Activated naive CD8-positive, alpha-beta T cell (primary cell): ENCODE measurements around the gene CCDC3.

ENCODE experiments used
- H3K27ac Mint-ChIP-seq: one replicate; pipeline ENCODE4 v1.8.0; 2021; ENCODE audit warnings: mixed read lengths
- H3K27me3 Mint-ChIP-seq: one replicate; pipeline ENCODE4 v1.8.0; 2021; ENCODE audit warnings: mixed read lengths
- H3K36me3 Mint-ChIP-seq: one replicate; pipeline ENCODE4 v1.8.0; 2021; ENCODE audit warnings: mixed read lengths
- H3K4me1 Mint-ChIP-seq: one replicate; pipeline ENCODE4 v1.8.0; 2021; ENCODE audit warnings: low read depth, mixed read lengths
- H3K4me3 Mint-ChIP-seq: one replicate; pipeline ENCODE4 v1.8.0; 2021; ENCODE audit warnings: mild to moderate bottlenecking, mixed read lengths
- H3K9me3 Mint-ChIP-seq: one replicate; pipeline ENCODE4 v1.8.0; 2021; ENCODE audit warnings: low read depth, mixed read lengths

The CCDC3 gene

GRCh38 chr10:12980713-12981306 lies 20.7 kb downstream of the CCDC3 start:
- peaks cover 12% of the 10 kb centered on the region for H3K27me3 Mint-ChIP-seq
- no peaks in the 10 kb centered on the region for H3K4me1 Mint-ChIP-seq
- no peak overlapping the region for H3K4me3 Mint-ChIP-seq
- no peaks in the 10 kb centered on the region for H3K36me3 Mint-ChIP-seq
- peaks cover 5% of the 10 kb centered on the region for H3K9me3 Mint-ChIP-seq
- no peak overlapping the region for H3K27ac Mint-ChIP-seq

- Mint-ChIP-seq H3K27me3 (peaks cover 12% of the 10 kb centered on the region), H3K4me3 (no peak overlapping the region), H3K4me1 (no peaks in the 10 kb centered on the region), H3K9me3 (peaks cover 5% of the 10 kb centered on the region), H3K27ac (no peak overlapping the region), H3K36me3 (no peaks in the 10 kb centered on the region)
Observed at GRCh38 chr10:12980102-12980661, 21.3 kb downstream of the CCDC3 start.

GRCh38 chr10:12978891-12979290 lies 22.6 kb downstream of the CCDC3 start:
- no peak overlapping the region for H3K27ac Mint-ChIP-seq
- no peak overlapping the region for H3K4me3 Mint-ChIP-seq
- peaks cover 12% of the 10 kb centered on the region for H3K27me3 Mint-ChIP-seq
- H3K36me3 Mint-ChIP-seq: no peaks in the 10 kb centered on the region
- no peaks in the 10 kb centered on the region for H3K9me3 Mint-ChIP-seq
- H3K4me1 Mint-ChIP-seq: no peaks in the 10 kb centered on the region

- Mint-ChIP-seq H3K9me3 (no peaks in the 10 kb centered on the region), H3K4me1 (no peaks in the 10 kb centered on the region), H3K27me3 (peaks cover 12% of the 10 kb centered on the region), H3K36me3 (no peaks in the 10 kb centered on the region), H3K4me3 (no peak overlapping the region), H3K27ac (no peak overlapping the region)
Observed at GRCh38 chr10:12975906-12976305, 25.6 kb downstream of the CCDC3 start.

- Mint-ChIP-seq H3K4me1 (no peaks in the 10 kb centered on the region), H3K4me3 (no peak overlapping the region), H3K27me3 (peaks cover 8% of the 10 kb centered on the region)
Observed at GRCh38 chr10:12975266-12975665, 26.2 kb downstream of the CCDC3 start.

GRCh38 chr10:12974491-12975199 lies 26.9 kb downstream of the CCDC3 start:
- no peak overlapping the region for H3K27ac Mint-ChIP-seq
- no peak overlapping the region for H3K4me3 Mint-ChIP-seq
- H3K9me3 Mint-ChIP-seq: no peaks in the 10 kb centered on the region
- H3K4me1 Mint-ChIP-seq: no peaks in the 10 kb centered on the region
- H3K36me3 Mint-ChIP-seq: no peaks in the 10 kb centered on the region
- peaks cover 4% of the 10 kb centered on the region for H3K27me3 Mint-ChIP-seq

More at GRCh38 chr10:12975266-12975665, 26.2 kb downstream of the CCDC3 start:
- Mint-ChIP-seq H3K9me3 (no peaks in the 10 kb centered on the region), H3K36me3 (no peaks in the 10 kb centered on the region), H3K27ac (no peak overlapping the region)

- H3K36me3 Mint-ChIP-seq: no peaks in the 10 kb centered on the region
- H3K9me3 Mint-ChIP-seq: no peaks in the 10 kb centered on the region
- H3K4me1 Mint-ChIP-seq: no peaks in the 10 kb centered on the region
- H3K27me3 Mint-ChIP-seq: peaks cover 4% of the 10 kb centered on the region
- H3K27ac Mint-ChIP-seq: no peak overlapping the region
- no peak overlapping the region for H3K4me3 Mint-ChIP-seq
Observed at GRCh38 chr10:12974078-12974477, 27.4 kb downstream of the CCDC3 start.

GRCh38 chr10:12973149-12973718 lies 28.3 kb downstream of the CCDC3 start:
- no peaks in the 10 kb centered on the region for H3K9me3 Mint-ChIP-seq
- no peaks in the 10 kb centered on the region for H3K4me1 Mint-ChIP-seq
- H3K4me3 Mint-ChIP-seq: no peak overlapping the region
- H3K27me3 Mint-ChIP-seq: peaks cover under 1% of the 10 kb centered on the region
- H3K27ac Mint-ChIP-seq: no peak overlapping the region
- no peaks in the 10 kb centered on the region for H3K36me3 Mint-ChIP-seq

GRCh38 chr10:12972146-12972545 lies 29.4 kb downstream of the CCDC3 start:
- Mint-ChIP-seq H3K9me3 (peaks cover 5% of the 10 kb centered on the region), H3K27me3 (peaks cover 2% of the 10 kb centered on the region), H3K36me3 (no peaks in the 10 kb centered on the region), H3K27ac (no peak overlapping the region), H3K4me3 (no peak overlapping the region), H3K4me1 (no peaks in the 10 kb centered on the region)

GRCh38 chr10:12971001-12971788 lies 30.3 kb downstream of the CCDC3 start:
- H3K4me1 Mint-ChIP-seq: no peaks in the 10 kb centered on the region
- H3K27ac Mint-ChIP-seq: no peak overlapping the region
- H3K9me3 Mint-ChIP-seq: peaks cover 11% of the 10 kb centered on the region
- no peaks in the 10 kb centered on the region for H3K36me3 Mint-ChIP-seq
- H3K4me3 Mint-ChIP-seq: no peak overlapping the region
- H3K27me3 Mint-ChIP-seq: peaks cover 2% of the 10 kb centered on the region

GRCh38 chr10:12969951-12970350 lies 31.6 kb downstream of the CCDC3 start:
- peaks cover 6% of the 10 kb centered on the region for H3K27me3 Mint-ChIP-seq
- H3K36me3 Mint-ChIP-seq: no peaks in the 10 kb centered on the region
- no peak overlapping the region for H3K4me3 Mint-ChIP-seq
- H3K27ac Mint-ChIP-seq: no peak overlapping the region
- no peaks in the 10 kb centered on the region for H3K4me1 Mint-ChIP-seq
- peaks cover 11% of the 10 kb centered on the region for H3K9me3 Mint-ChIP-seq

- Mint-ChIP-seq H3K36me3 (no peaks in the 10 kb centered on the region), H3K9me3 (peaks cover 11% of the 10 kb centered on the region), H3K4me3 (no peak overlapping the region), H3K27me3 (peaks cover 9% of the 10 kb centered on the region), H3K4me1 (no peaks in the 10 kb centered on the region), H3K27ac (no peak overlapping the region)
Observed at GRCh38 chr10:12966067-12966466, 35.4 kb downstream of the CCDC3 start.

GRCh38 chr10:12965571-12965970 lies 35.9 kb downstream of the CCDC3 start:
- H3K27ac Mint-ChIP-seq: no peak overlapping the region
- H3K36me3 Mint-ChIP-seq: no peaks in the 10 kb centered on the region
- H3K27me3 Mint-ChIP-seq: peaks cover 9% of the 10 kb centered on the region
- H3K9me3 Mint-ChIP-seq: peaks cover 11% of the 10 kb centered on the region
- H3K4me3 Mint-ChIP-seq: no peak overlapping the region
- no peaks in the 10 kb centered on the region for H3K4me1 Mint-ChIP-seq

- Mint-ChIP-seq H3K27me3 (peaks cover 9% of the 10 kb centered on the region), H3K36me3 (no peaks in the 10 kb centered on the region), H3K9me3 (peaks cover 10% of the 10 kb centered on the region)
Observed at GRCh38 chr10:12962556-12962955, 39.0 kb downstream of the CCDC3 start.

More at GRCh38 chr10:12962556-12962955, 39.0 kb downstream of the CCDC3 start:
- H3K4me3 Mint-ChIP-seq: no peak overlapping the region
- H3K4me1 Mint-ChIP-seq: no peaks in the 10 kb centered on the region
- H3K27ac Mint-ChIP-seq: no peak overlapping the region
